HCT116 (cell line): ENCODE measurements around the gene DAZAP1.

Source experiments
- CBX3 ChIP-seq: IDR thresholded peaks from 2 replicates; pipeline ENCODE4 v1.6.1; 2012; ENCODE audit warnings: low read depth
- CTCF ChIP-seq, 3 experiments: fragments of 200-600 bp in 1 of 3; sonication (generic) in 1 of 3; IDR thresholded peaks in 2 of 3; conservative IDR thresholded peaks in 1 of 3; 2 replicates each; pipeline ENCODE4 v1.5.1; 2012 to 2017; ENCODE audit warnings: low read depth in 2 of 3, low read length in 2 of 3, antibody characterized with exemption in 1 of 3, borderline replicate concordance in 1 of 3, control low read depth in 1 of 3, mild to moderate bottlenecking in 1 of 3, mixed read lengths in 1 of 3, mixed run types in 1 of 3, moderate library complexity in 1 of 3; ENCODE audit not compliant: insufficient read depth in 1 of 3
- ELF1 ChIP-seq: IDR thresholded peaks from 2 replicates; pipeline ENCODE4 v1.6.1; 2012; ENCODE audit warnings: low read depth, borderline replicate concordance
- EZH2 ChIP-seq: fragments of 200-600 bp; sonication (generic); IDR thresholded peaks from 2 replicates; pipeline ENCODE4 v1.6.1; 2017; ENCODE audit warnings: antibody characterized with exemption, mixed run types
- EZH2phosphoT487 ChIP-seq: fragments of 200-600 bp; IDR thresholded peaks from 2 replicates; pipeline ENCODE4 v1.6.1; 2018; ENCODE audit warnings: antibody characterized with exemption, borderline replicate concordance
- POLR2A ChIP-seq: IDR thresholded peaks from 2 replicates; pipeline ENCODE4 v1.7.0; 2011; ENCODE audit warnings: borderline replicate concordance; ENCODE audit not compliant: insufficient read depth, insufficient read length; ENCODE audit errors: extremely low read depth
- POLR2AphosphoS5 ChIP-seq: IDR thresholded peaks from 2 replicates; pipeline ENCODE4 v1.6.1; 2011; ENCODE audit warnings: mild to moderate bottlenecking, low read depth, low read length, moderate library complexity
- RAD21 ChIP-seq: IDR thresholded peaks from 2 replicates; pipeline ENCODE4 v1.6.1; 2012; ENCODE audit warnings: low read depth, mild to moderate bottlenecking
- SRF ChIP-seq: IDR thresholded peaks from 2 replicates; pipeline ENCODE4 v1.6.1; 2012; ENCODE audit warnings: low read depth
- TCF7L2 ChIP-seq: IDR thresholded peaks from 2 replicates; pipeline ENCODE4 v1.7.0; 2011; ENCODE audit warnings: borderline replicate concordance, inconsistent platforms; ENCODE audit not compliant: insufficient read depth, insufficient read length; ENCODE audit errors: extremely low read depth
- YY1 ChIP-seq: IDR thresholded peaks from 2 replicates; pipeline ENCODE4 v1.6.1; 2011; ENCODE audit warnings: low read length, low read depth, moderate library complexity, mild to moderate bottlenecking; ENCODE audit not compliant: insufficient replicate concordance; ENCODE audit errors: extremely low read depth

- TF ChIP-seq CTCF (IDR thresholded peaks at IDR 0.05 in 2 of 3, conservative IDR thresholded peaks at IDR 0.05 in 1 of 3; ENCODE audit: borderline replicate concordance in 1 of 3, insufficient read depth in 1 of 3, low read depth in 2 of 3, low read length in 2 of 3) (no peak), POLR2A (no peak), EZH2 (no peak), RAD21 (no peak), YY1 (no peak), TCF7L2 (no peak), CBX3 (no peak), EZH2phosphoT487 (no peak), ELF1 (no peak), POLR2AphosphoS5 (no peak), SRF (no peak)
Observed at GRCh38 chr19:1424192-1424955, 17.0 kb downstream of the DAZAP1 start.
